Measurements from ENCODE around the gene LRP2. TPM values are rescaled to one million over a fixed set of nuclear protein-coding genes. Genes with fewer than 3 reads are reported as not detected.

Gene LRP2
- total and polyA plus RNA-seq, 2 donors from 2014 or later, result 44.7 to 85.4 TPM

- no peaks in the 10 kb centered on the region for H3K4me1 ChIP-seq (ENCODE audit: control insufficient read depth in 2 of 3, insufficient read depth in 2 of 3, low read depth in 1 of 3, low read length in 3 of 3)
- TF ChIP-seq CTCF (IDR thresholded peaks at IDR 0.05; ENCODE audit: borderline replicate concordance, extremely low read depth, insufficient read depth), result no peak
- no peak overlapping the region for H3K27ac ChIP-seq (ENCODE audit: low read depth in 2 of 2, low read length in 2 of 2)
- no peaks in the 10 kb centered on the region for H3K27me3 ChIP-seq (ENCODE audit: control insufficient read depth, insufficient read depth, low read length)
- H3K4me3 ChIP-seq (ENCODE audit: low read length in 3 of 3), result no peak overlapping the region
- FAIRE-seq, result no peak
- intact Hi-C loops (cut with DNase I), result no loop called here
- no peak overlapping the region for H3K9ac ChIP-seq (ENCODE audit: low read length in 3 of 3)
- peaks cover 0 to 17% (median 0%) of the 10 kb centered on the region in 3 donors for H3K36me3 ChIP-seq (ENCODE audit: control insufficient read depth in 2 of 3, insufficient read depth in 3 of 3, low read length in 3 of 3)
- no peak for DNase-seq
- no peaks in the 10 kb centered on the region for H3K9me3 ChIP-seq (ENCODE audit: control insufficient read depth in 2 of 3, insufficient read depth in 1 of 3, low read length in 3 of 3)
Measured at GRCh38 chr2:169260246-169260645, 102.1 kb downstream of the LRP2 start.

GRCh38 chr2:169259402-169259801, 102.9 kb downstream of the LRP2 start:
- Histone ChIP-seq H3K9me3 (ENCODE audit: control insufficient read depth in 2 of 3, insufficient read depth in 1 of 3, low read length in 3 of 3) (no peaks in the 10 kb centered on the region), H3K4me3 (ENCODE audit: low read length in 3 of 3) (no peak overlapping the region), H3K36me3 (ENCODE audit: control insufficient read depth in 2 of 3, insufficient read depth in 3 of 3, low read length in 3 of 3) (peaks cover 0 to 14% (median 0%) of the 10 kb centered on the region in 3 donors), H3K9ac (ENCODE audit: low read length in 3 of 3) (no peak overlapping the region), H3K4me1 (ENCODE audit: control insufficient read depth in 2 of 3, insufficient read depth in 2 of 3, low read depth in 1 of 3, low read length in 3 of 3) (no peaks in the 10 kb centered on the region), H3K27ac (ENCODE audit: low read depth in 2 of 2, low read length in 2 of 2) (no peak overlapping the region), H3K27me3 (ENCODE audit: control insufficient read depth, insufficient read depth, low read length) (no peaks in the 10 kb centered on the region)
- intact Hi-C loops (cut with DNase I), result no loop called here
- no peak for DNase-seq
- FAIRE-seq, result no peak
- no peak for TF ChIP-seq CTCF (IDR thresholded peaks at IDR 0.05; ENCODE audit: borderline replicate concordance, extremely low read depth, insufficient read depth)

- Histone ChIP-seq H3K4me3 (ENCODE audit: low read length in 3 of 3) (no peak overlapping the region), H3K4me1 (ENCODE audit: control insufficient read depth in 2 of 3, insufficient read depth in 2 of 3, low read depth in 1 of 3, low read length in 3 of 3) (no peaks in the 10 kb centered on the region), H3K9me3 (ENCODE audit: control insufficient read depth in 2 of 3, insufficient read depth in 1 of 3, low read length in 3 of 3) (no peaks in the 10 kb centered on the region), H3K9ac (ENCODE audit: low read length in 3 of 3) (no peak overlapping the region), H3K27me3 (ENCODE audit: control insufficient read depth, insufficient read depth, low read length) (no peaks in the 10 kb centered on the region), H3K36me3 (ENCODE audit: control insufficient read depth in 2 of 3, insufficient read depth in 3 of 3, low read length in 3 of 3) (peaks cover 0 to 14% (median 0%) of the 10 kb centered on the region in 3 donors), H3K27ac (ENCODE audit: low read depth in 2 of 2, low read length in 2 of 2) (no peak overlapping the region)
- DNase-seq (no peak), FAIRE-seq (no peak)
- intact Hi-C loops (cut with DNase I), result no loop called here
- TF ChIP-seq CTCF (IDR thresholded peaks at IDR 0.05; ENCODE audit: borderline replicate concordance, extremely low read depth, insufficient read depth), result no peak
Measured at GRCh38 chr2:169258045-169258601, 104.2 kb downstream of the LRP2 start.

GRCh38 chr2:169254774-169255173, 107.6 kb downstream of the LRP2 start:
- Histone ChIP-seq H3K27me3 (ENCODE audit: control insufficient read depth, insufficient read depth, low read length) (no peaks in the 10 kb centered on the region), H3K4me1 (ENCODE audit: control insufficient read depth in 2 of 3, insufficient read depth in 2 of 3, low read depth in 1 of 3, low read length in 3 of 3) (no peaks in the 10 kb centered on the region), H3K27ac (ENCODE audit: low read depth in 2 of 2, low read length in 2 of 2) (peak overlapping the region in 1 of 2 donors; percentile 25), H3K9me3 (ENCODE audit: control insufficient read depth in 2 of 3, insufficient read depth in 1 of 3, low read length in 3 of 3) (no peaks in the 10 kb centered on the region), H3K36me3 (ENCODE audit: control insufficient read depth in 2 of 3, insufficient read depth in 3 of 3, low read length in 3 of 3) (peaks cover 0 to 7% (median 0%) of the 10 kb centered on the region in 3 donors), H3K9ac (ENCODE audit: low read length in 3 of 3) (no peak overlapping the region), H3K4me3 (ENCODE audit: low read length in 3 of 3) (no peak overlapping the region)
- DNase-seq (peak in 2 of 5 donors; percentile 20 to 51), FAIRE-seq (no peak)
- TF ChIP-seq CTCF (IDR thresholded peaks at IDR 0.05; ENCODE audit: borderline replicate concordance, extremely low read depth, insufficient read depth), result no peak
- intact Hi-C loops (cut with DNase I), result no loop called here
